ENCODE results near the gene ABHD2.

ABHD2 gene

DNA sequence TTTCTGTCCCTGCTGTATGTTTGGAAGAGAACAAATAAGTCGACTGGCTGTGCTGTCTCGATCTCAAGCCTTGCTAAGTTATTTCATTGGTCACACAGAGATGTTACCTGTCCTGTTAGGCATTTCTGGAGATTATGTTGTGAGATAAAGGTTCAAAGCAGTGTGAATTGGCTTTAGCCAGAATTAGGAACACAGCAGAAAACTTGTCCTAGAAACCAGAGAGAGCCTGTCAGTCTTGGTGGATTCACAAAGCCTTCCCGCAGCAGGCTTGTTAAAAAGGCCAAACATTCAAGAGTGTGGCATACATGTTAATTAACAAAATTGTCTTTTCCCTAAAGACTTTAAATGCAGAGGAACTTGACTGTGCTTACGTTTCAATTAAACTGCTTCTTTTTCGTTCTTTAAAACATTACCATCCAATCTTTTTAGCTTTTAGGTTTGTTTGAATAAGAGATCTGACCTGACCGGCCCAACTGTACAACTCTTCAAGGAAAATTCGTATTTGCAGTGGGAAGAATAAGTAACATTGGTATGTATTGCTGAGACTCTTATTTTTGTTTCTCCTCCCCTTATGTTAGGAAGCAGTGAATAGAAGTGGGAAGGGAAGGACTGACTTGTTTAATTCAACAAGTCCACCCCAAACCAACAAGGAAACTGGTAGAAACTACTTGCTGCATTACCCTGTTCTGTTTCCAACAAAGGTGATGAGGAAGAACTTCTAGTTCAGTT, 25.2 kb downstream of the ABHD2 start:
- Histone ChIP-seq H3K36me3 (replicated peaks; ENCODE audit: low read depth, low read length) (peaks cover 23% of the 10 kb centered on the region), H3K4me3 (ENCODE audit: low read length) (no peak overlapping the region), H3K4me2 (ENCODE audit: low read length) (no peak overlapping the region), H3K9me3 (ENCODE audit: insufficient read depth, low read length) (no peaks in the 10 kb centered on the region), H2AFZ (ENCODE audit: low read depth, low read length) (no peak overlapping the region), H3K4me1 (ENCODE audit: low read length) (peaks cover 7% of the 10 kb centered on the region; the same call in 1 of the 2 replicates), H3K27ac (ENCODE audit: low read length) (no peak overlapping the region), H3K9ac (ENCODE audit: low read length) (no peak overlapping the region), H4K20me1 (ENCODE audit: insufficient read depth, low read length) (peaks cover 4% of the 10 kb centered on the region; the same call in 1 of the 2 replicates), H3K27me3 (ENCODE audit: low read depth, low read length) (no peaks in the 10 kb centered on the region), H3K79me2 (ENCODE audit: low read length) (no peaks in the 10 kb centered on the region)
- TF ChIP-seq, protein P1, sequence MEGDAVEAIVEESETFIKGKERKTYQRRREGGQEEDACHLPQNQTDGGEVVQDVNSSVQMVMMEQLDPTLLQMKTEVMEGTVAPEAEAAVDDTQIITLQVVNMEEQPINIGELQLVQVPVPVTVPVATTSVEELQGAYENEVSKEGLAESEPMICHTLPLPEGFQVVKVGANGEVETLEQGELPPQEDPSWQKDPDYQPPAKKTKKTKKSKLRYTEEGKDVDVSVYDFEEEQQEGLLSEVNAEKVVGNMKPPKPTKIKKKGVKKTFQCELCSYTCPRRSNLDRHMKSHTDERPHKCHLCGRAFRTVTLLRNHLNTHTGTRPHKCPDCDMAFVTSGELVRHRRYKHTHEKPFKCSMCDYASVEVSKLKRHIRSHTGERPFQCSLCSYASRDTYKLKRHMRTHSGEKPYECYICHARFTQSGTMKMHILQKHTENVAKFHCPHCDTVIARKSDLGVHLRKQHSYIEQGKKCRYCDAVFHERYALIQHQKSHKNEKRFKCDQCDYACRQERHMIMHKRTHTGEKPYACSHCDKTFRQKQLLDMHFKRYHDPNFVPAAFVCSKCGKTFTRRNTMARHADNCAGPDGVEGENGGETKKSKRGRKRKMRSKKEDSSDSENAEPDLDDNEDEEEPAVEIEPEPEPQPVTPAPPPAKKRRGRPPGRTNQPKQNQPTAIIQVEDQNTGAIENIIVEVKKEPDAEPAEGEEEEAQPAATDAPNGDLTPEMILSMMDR (IDR thresholded peaks at IDR 0.05; ENCODE audit: low read depth, low read length), result no peak
- TF ChIP-seq EZH2phosphoT487 (IDR thresholded peaks at IDR 0.05; ENCODE audit: low read depth), result no peak

DNA sequence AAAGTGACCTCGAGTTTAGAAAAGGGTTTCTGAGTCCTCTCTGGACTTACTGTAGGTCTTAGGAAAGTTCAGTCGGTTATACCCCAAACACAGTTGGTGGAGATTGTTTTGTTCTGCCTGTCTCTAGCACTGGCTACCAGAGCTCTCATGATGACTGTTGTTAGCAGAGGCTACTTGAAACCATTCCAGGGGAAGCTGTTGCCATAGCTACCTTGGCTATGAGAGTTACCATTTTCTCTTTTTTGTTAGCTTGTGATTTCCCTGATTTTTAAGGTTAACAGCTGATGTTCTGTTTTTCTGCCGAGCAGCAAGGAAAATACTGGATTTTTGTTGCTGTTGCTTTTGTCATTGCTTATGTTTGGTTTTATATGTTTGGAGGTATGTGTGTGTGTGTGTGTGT, 26.7 kb downstream of the ABHD2 start:
- TF ChIP-seq EZH2phosphoT487 (IDR thresholded peaks at IDR 0.05; ENCODE audit: low read depth), result no peak
- peaks cover 31% of the 10 kb centered on the region for H3K36me3 ChIP-seq (replicated peaks; ENCODE audit: low read depth, low read length)
- peaks cover 4% of the 10 kb centered on the region; the same call in 1 of the 2 replicates for H4K20me1 ChIP-seq (ENCODE audit: insufficient read depth, low read length)
- H3K9ac ChIP-seq (ENCODE audit: low read length), result no peak overlapping the region
- H3K4me3 ChIP-seq (ENCODE audit: low read length), result no peak overlapping the region
- H3K9me3 ChIP-seq (ENCODE audit: insufficient read depth, low read length), result no peaks in the 10 kb centered on the region
- H3K27ac ChIP-seq (ENCODE audit: low read length), result no peak overlapping the region
- no peaks in the 10 kb centered on the region for H3K79me2 ChIP-seq (ENCODE audit: low read length)
- H3K4me2 ChIP-seq (ENCODE audit: low read length), result no peak overlapping the region
- H3K27me3 ChIP-seq (ENCODE audit: low read depth, low read length), result no peaks in the 10 kb centered on the region
- peaks cover 7% of the 10 kb centered on the region; the same call in 1 of the 2 replicates for H3K4me1 ChIP-seq (ENCODE audit: low read length)
- H2AFZ ChIP-seq (ENCODE audit: low read depth, low read length), result no peak overlapping the region

DNA sequence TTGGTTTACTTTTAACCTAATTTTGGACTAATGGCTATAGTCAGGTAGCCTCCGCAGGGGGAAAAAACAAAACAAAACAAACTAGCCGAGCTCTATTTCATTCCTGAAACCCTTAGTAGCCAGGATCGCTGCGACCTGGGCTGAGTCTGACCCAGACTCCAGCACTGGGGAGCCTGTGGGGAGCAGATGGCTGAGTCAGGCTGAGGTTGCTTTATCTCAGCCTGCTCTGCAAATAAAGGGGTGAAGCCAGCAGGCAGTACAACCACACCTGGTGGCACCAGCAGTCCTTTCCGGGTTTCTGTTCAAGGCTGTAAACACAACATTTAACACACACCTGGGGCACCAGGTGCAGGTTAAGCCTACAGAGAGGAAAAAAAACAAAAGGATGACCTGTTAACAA, 27.3 kb downstream of the ABHD2 start:
- Histone ChIP-seq H3K4me1 (ENCODE audit: low read length) (peaks cover 7% of the 10 kb centered on the region; the same call in 1 of the 2 replicates), H3K4me2 (ENCODE audit: low read length) (no peak overlapping the region)
- TF ChIP-seq EZH2phosphoT487 (IDR thresholded peaks at IDR 0.05; ENCODE audit: low read depth), result no peak
- TF ChIP-seq, protein P1 (IDR thresholded peaks at IDR 0.05; ENCODE audit: low read depth, low read length), result no peak

DNA sequence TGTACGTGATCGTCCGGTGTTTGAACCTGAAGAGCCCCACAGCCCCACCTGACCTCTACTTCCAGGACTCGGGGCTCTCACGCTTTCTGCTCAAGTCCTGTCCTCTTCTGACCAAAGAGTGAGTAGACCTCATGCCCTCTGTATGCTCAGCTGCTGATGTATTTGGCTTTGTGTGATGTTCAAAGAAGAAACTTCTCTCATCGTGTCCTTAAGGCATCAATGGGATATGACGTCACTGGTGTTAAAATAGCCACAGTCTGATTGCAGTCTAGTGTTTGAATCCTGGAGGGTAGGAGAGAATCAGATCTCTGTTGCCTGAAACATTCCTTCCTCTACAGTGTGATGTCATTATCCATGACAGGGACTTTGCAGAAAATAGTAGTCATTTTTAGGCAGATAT, 28.1 kb downstream of the ABHD2 start:
- Histone ChIP-seq H3K4me1 (ENCODE audit: low read length) (peaks cover 7% of the 10 kb centered on the region; the same call in 1 of the 2 replicates), H3K4me2 (ENCODE audit: low read length) (no peak overlapping the region), H3K79me2 (ENCODE audit: low read length) (no peaks in the 10 kb centered on the region), H3K9ac (ENCODE audit: low read length) (no peak overlapping the region), H3K9me3 (ENCODE audit: insufficient read depth, low read length) (no peaks in the 10 kb centered on the region), H3K27ac (ENCODE audit: low read length) (no peak overlapping the region), H3K36me3 (replicated peaks; ENCODE audit: low read depth, low read length) (peaks cover 31% of the 10 kb centered on the region), H3K4me3 (ENCODE audit: low read length) (no peak overlapping the region), H4K20me1 (ENCODE audit: insufficient read depth, low read length) (peaks cover 4% of the 10 kb centered on the region; the same call in 1 of the 2 replicates), H2AFZ (ENCODE audit: low read depth, low read length) (no peak overlapping the region), H3K27me3 (ENCODE audit: low read depth, low read length) (no peaks in the 10 kb centered on the region)
- TF ChIP-seq, protein P1 (IDR thresholded peaks at IDR 0.05; ENCODE audit: low read depth, low read length), result no peak
- TF ChIP-seq EZH2phosphoT487 (IDR thresholded peaks at IDR 0.05; ENCODE audit: low read depth), result no peak

More for the DNA sequence above, 27.3 kb downstream of the ABHD2 start:
- Histone ChIP-seq H3K79me2 (ENCODE audit: low read length) (no peaks in the 10 kb centered on the region), H3K4me3 (ENCODE audit: low read length) (no peak overlapping the region), H3K27ac (ENCODE audit: low read length) (no peak overlapping the region), H3K9me3 (ENCODE audit: insufficient read depth, low read length) (no peaks in the 10 kb centered on the region), H3K36me3 (replicated peaks; ENCODE audit: low read depth, low read length) (peaks cover 31% of the 10 kb centered on the region), H3K27me3 (ENCODE audit: low read depth, low read length) (no peaks in the 10 kb centered on the region), H3K9ac (ENCODE audit: low read length) (no peak overlapping the region), H2AFZ (ENCODE audit: low read depth, low read length) (no peak overlapping the region), H4K20me1 (ENCODE audit: insufficient read depth, low read length) (peaks cover 4% of the 10 kb centered on the region; the same call in 1 of the 2 replicates)

Data from OCI-LY3 (cell line).